IPS-20b (cell line): ENCODE results near the gene SNAPIN.
A peak's percentile ranks its signal among the peaks of the same experiment; 100 is the strongest.

Source experiments
- H3K27ac ChIP-seq: one replicate; pipeline ENCODE4 v1.5.1; 2013; ENCODE audit warnings: low read length
- H3K27me3 ChIP-seq: 2 replicates; pipeline ENCODE4 v1.6.1; 2013; ENCODE audit warnings: mild to moderate bottlenecking, low read length, inconsistent platforms; ENCODE audit not compliant: insufficient read depth
- H3K36me3 ChIP-seq: 2 replicates; pipeline ENCODE4 v1.6.1; 2013; ENCODE audit warnings: low read depth, mild to moderate bottlenecking, inconsistent platforms, low read length, moderate library complexity; ENCODE audit not compliant: insufficient read depth
- H3K4me1 ChIP-seq: 2 replicates; pipeline ENCODE4 v1.6.1; 2013; ENCODE audit warnings: mild to moderate bottlenecking, control low read depth, inconsistent platforms, low read length, moderate library complexity; ENCODE audit not compliant: insufficient read depth
- H3K4me3 ChIP-seq: 2 replicates; pipeline ENCODE4 v1.5.1; 2013; ENCODE audit warnings: mild to moderate bottlenecking, low read length, inconsistent platforms
- H3K9ac ChIP-seq: 2 replicates; pipeline ENCODE4 v1.6.1; 2013; ENCODE audit warnings: low read depth, mild to moderate bottlenecking, inconsistent platforms, low read length, moderate library complexity
- H3K9me3 ChIP-seq: 2 replicates; pipeline ENCODE4 v1.6.1; 2013; ENCODE audit warnings: mild to moderate bottlenecking, low read depth, low read length, inconsistent platforms; ENCODE audit not compliant: insufficient read depth

SNAPIN gene, protein sequence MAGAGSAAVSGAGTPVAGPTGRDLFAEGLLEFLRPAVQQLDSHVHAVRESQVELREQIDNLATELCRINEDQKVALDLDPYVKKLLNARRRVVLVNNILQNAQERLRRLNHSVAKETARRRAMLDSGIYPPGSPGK

DNA sequence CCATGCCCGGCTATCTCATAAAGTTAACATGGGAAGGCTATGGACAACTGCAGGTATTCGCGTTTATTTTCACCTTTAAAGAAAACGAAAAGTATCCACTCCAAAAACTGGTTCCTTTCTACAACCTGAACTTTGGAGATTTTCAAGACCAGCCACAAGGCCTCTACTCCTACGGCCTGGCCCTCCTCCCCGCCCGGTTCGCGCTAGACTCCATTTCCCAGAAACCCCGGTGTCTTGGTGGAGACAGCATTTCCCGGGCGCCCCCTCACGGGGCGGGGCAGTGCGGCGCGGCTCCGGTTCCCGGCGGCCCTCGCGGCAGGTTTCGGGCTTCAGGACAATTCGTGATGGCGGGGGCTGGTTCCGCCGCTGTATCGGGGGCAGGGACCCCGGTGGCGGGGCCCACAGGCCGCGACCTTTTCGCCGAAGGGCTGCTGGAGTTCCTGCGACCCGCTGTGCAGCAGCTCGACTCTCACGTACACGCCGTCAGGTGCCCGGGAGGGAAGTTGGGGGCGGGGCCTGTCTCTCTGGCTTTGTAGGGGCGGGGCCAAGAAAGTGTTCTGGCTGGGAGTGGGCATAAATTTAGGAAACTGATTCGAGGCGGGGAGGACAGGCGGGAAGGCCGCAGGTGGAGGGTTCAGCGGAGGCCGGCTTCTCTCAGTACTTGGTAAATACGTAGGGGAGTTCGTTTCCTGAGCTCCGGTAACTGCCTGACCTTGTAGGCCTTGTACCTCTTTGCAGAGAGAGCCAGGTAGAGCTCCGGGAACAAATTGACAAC, at the start of gene SNAPIN:
TSS of gene SNAPIN (plus strand) at position 304 of the 775 bp plus-strand sequence. CDS start at position 345, 41 bp downstream.
- H3K36me3 ChIP-seq: peaks cover 31% of the 10 kb centered on the region
- H3K9me3 ChIP-seq: no peaks in the 10 kb centered on the region
- H3K27me3 ChIP-seq: no peaks in the 10 kb centered on the region
- H3K4me3 ChIP-seq: peak within 1 kb of the TSS; percentile 96
- peak within 1 kb of the TSS; percentile 91 for H3K27ac ChIP-seq
- peak within 1 kb of the TSS; percentile 87; the same call in 1 of the 2 replicates for H3K9ac ChIP-seq
- peaks cover 4% of the 10 kb centered on the region; the same call in 1 of the 2 replicates for H3K4me1 ChIP-seq

GRCh38 chr1:153608742-153609584, 49.5 kb upstream of the SNAPIN start:
- Histone ChIP-seq H3K4me3 (peak overlapping the region; percentile 13; the same call in 1 of the 2 replicates), H3K36me3 (no peaks in the 10 kb centered on the region), H3K27me3 (no peaks in the 10 kb centered on the region), H3K4me1 (peaks cover 27% of the 10 kb centered on the region), H3K9ac (peak overlapping the region; percentile 10; the same call in 1 of the 2 replicates), H3K9me3 (no peaks in the 10 kb centered on the region), H3K27ac (no peak overlapping the region)

DNA sequence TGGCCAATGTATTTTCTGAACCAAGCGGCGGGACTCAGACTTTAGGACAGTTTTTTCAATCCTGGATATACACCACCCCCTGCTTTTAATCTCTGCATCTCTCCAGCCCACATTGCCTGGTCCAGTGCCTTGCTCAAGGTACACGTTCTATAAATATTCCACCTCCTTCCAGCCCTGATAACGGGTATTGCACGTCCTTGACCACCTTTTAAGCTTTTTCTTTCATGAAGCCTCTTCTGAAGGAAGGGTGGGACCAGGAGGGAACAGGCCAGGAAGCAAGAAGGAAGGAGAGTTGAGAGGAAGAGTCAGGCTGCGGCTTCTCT, 49.0 kb upstream of the SNAPIN start:
- Histone ChIP-seq H3K9ac (0 out of 2 replicates have a peak overlapping the region, but pooled peaks have one; percentile 10), H3K27ac (no peak overlapping the region), H3K27me3 (no peaks in the 10 kb centered on the region), H3K4me1 (peaks cover 27% of the 10 kb centered on the region), H3K36me3 (no peaks in the 10 kb centered on the region), H3K9me3 (no peaks in the 10 kb centered on the region), H3K4me3 (no peak overlapping the region)

GRCh38 chr1:153610334-153610733, 48.2 kb upstream of the SNAPIN start:
- no peaks in the 10 kb centered on the region for H3K36me3 ChIP-seq
- no peak overlapping the region for H3K4me3 ChIP-seq
- no peaks in the 10 kb centered on the region for H3K27me3 ChIP-seq
- no peaks in the 10 kb centered on the region for H3K9me3 ChIP-seq
- no peak overlapping the region for H3K27ac ChIP-seq
- H3K9ac ChIP-seq: no peak overlapping the region
- H3K4me1 ChIP-seq: peaks cover 27% of the 10 kb centered on the region

DNA sequence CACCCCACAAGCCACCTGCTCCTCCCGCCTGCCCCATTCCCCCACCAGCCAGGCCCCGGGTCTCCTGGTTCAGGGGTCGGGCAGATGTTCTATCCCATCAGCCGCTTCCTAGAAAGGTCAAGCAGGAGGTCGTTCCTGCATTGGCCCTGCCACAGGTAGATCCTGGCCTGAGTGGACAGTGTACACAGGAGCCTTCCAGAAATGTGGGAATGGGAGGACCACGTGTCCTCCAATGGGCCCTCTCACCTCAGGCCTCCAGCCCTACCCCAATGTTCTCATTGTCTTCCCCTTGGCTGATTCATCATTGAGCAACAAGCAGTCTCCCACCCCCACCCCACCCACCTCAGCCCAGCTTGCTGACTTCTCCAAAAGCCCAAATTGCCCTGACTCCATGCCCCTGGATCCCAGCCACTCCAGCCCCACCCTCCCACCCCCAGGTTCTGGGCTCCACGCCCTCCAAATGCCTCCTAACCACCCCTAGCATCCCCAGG, 47.6 kb upstream of the SNAPIN start:
- no peak overlapping the region for H3K9ac ChIP-seq
- H3K36me3 ChIP-seq: no peaks in the 10 kb centered on the region
- H3K27ac ChIP-seq: no peak overlapping the region
- H3K4me1 ChIP-seq: peaks cover 27% of the 10 kb centered on the region
- no peak overlapping the region for H3K4me3 ChIP-seq
- H3K27me3 ChIP-seq: no peaks in the 10 kb centered on the region
- no peaks in the 10 kb centered on the region for H3K9me3 ChIP-seq

DNA sequence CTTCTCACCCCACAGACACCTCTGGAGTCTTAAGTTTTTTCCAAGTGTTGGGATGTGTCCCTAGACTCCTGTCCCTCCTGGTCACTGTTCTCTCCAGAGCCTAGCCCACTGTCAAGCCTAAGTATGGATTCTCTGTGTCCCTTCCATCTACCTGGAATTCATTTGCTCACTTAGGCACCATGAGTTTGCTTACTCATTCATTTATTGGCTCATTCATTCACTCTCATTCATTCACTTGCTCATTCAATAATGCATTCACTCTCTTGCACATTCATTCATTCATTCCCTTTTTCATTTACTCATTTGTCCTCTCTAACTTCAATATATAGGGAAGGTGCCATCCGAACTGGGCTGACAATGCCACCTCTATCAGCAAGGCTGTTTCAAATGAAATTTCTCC, 47.1 kb upstream of the SNAPIN start:
- H3K9ac ChIP-seq: no peak overlapping the region
- no peaks in the 10 kb centered on the region for H3K27me3 ChIP-seq
- H3K9me3 ChIP-seq: no peaks in the 10 kb centered on the region
- no peak overlapping the region for H3K27ac ChIP-seq
- H3K36me3 ChIP-seq: no peaks in the 10 kb centered on the region
- peaks cover 27% of the 10 kb centered on the region for H3K4me1 ChIP-seq
- H3K4me3 ChIP-seq: no peak overlapping the region

GRCh38 chr1:153612111-153612754, 46.3 kb upstream of the SNAPIN start:
- H3K9me3 ChIP-seq: no peaks in the 10 kb centered on the region
- H3K9ac ChIP-seq: peak overlapping the region; percentile 41; the same call in 1 of the 2 replicates
- H3K4me1 ChIP-seq: peaks cover 27% of the 10 kb centered on the region
- H3K27ac ChIP-seq: no peak overlapping the region
- peak overlapping the region; percentile 53; the same call in 1 of the 2 replicates for H3K4me3 ChIP-seq
- H3K27me3 ChIP-seq: no peaks in the 10 kb centered on the region
- no peaks in the 10 kb centered on the region for H3K36me3 ChIP-seq

- Histone ChIP-seq H3K4me3 (peak within 1 kb of the TSS; percentile 53; the same call in 1 of the 2 replicates), H3K36me3 (no peaks in the 10 kb centered on the region), H3K9me3 (no peaks in the 10 kb centered on the region), H3K4me1 (peaks cover 27% of the 10 kb centered on the region), H3K9ac (peak within 1 kb of the TSS; percentile 41; the same call in 1 of the 2 replicates), H3K27ac (no peak within 1 kb of the TSS), H3K27me3 (no peaks in the 10 kb centered on the region)
Observed at GRCh38 chr1:153612755-153613331, 45.7 kb upstream of the SNAPIN start, which contains the start of gene S100A16. Gene S100A16 (minus strand): TSS chr1:153613137. CDS start chr1:153608151, 4,986 bp downstream.

GRCh38 chr1:153613406-153613805, 45.1 kb upstream of the SNAPIN start:
- Histone ChIP-seq H3K27ac (no peak overlapping the region), H3K4me1 (peaks cover 26% of the 10 kb centered on the region), H3K4me3 (0 out of 2 replicates have a peak overlapping the region, but pooled peaks have one; percentile 53), H3K36me3 (0 out of 2 replicates have a peak, but pooled peaks cover under 1% of the 10 kb centered on the region), H3K9ac (no peak overlapping the region), H3K9me3 (no peaks in the 10 kb centered on the region), H3K27me3 (no peaks in the 10 kb centered on the region)

DNA sequence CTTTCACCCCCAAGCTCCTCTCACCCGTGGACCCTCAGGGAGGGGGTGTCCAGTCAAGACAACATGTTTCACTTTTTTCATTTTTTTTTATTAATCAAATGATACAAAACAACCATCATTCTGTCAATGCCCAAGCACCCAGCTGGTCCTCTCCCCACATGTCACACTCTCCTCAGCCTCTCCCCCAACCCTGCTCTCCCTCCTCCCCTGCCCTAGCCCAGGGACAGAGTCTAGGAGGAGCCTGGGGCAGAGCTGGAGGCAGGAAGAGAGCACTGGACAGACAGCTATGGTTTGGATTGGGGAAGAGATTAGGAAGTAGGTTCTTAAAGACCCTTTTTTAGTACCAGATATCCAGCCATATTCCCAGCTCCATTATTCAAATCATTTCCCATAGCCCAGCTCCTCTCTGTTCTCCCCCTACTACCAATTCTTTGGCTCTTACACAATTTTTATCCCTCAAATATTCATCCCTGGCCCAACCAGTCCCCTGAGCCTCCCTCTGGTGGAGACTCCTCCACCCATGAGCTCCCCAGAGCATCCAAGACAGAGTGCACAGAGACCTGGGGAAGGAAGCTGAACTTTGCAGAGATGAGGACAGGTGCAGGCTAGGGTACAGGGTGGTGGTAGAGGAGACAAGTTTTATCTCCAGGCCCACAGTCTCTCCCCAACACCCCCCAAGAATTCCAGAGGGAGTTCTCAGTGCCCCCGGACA, 44.2 kb upstream of the SNAPIN start:
- no peak overlapping the region for H3K9ac ChIP-seq
- no peak overlapping the region for H3K27ac ChIP-seq
- H3K27me3 ChIP-seq: no peaks in the 10 kb centered on the region
- H3K36me3 ChIP-seq: peaks cover 5% of the 10 kb centered on the region; the same call in 1 of the 2 replicates
- peaks cover 18% of the 10 kb centered on the region for H3K4me1 ChIP-seq
- H3K4me3 ChIP-seq: no peak overlapping the region
- no peaks in the 10 kb centered on the region for H3K9me3 ChIP-seq
